ENCODE results near the gene UNCX. TPM values are rescaled to one million over a fixed set of nuclear protein-coding genes. Genes with fewer than 3 reads are reported as not detected.
A peak's percentile ranks its signal among the peaks of the same experiment; 100 is the strongest.

UNCX gene
- polyA plus RNA-seq, 3 donors = 9.3 to 14.9 (median 12.6) TPM

DNA sequence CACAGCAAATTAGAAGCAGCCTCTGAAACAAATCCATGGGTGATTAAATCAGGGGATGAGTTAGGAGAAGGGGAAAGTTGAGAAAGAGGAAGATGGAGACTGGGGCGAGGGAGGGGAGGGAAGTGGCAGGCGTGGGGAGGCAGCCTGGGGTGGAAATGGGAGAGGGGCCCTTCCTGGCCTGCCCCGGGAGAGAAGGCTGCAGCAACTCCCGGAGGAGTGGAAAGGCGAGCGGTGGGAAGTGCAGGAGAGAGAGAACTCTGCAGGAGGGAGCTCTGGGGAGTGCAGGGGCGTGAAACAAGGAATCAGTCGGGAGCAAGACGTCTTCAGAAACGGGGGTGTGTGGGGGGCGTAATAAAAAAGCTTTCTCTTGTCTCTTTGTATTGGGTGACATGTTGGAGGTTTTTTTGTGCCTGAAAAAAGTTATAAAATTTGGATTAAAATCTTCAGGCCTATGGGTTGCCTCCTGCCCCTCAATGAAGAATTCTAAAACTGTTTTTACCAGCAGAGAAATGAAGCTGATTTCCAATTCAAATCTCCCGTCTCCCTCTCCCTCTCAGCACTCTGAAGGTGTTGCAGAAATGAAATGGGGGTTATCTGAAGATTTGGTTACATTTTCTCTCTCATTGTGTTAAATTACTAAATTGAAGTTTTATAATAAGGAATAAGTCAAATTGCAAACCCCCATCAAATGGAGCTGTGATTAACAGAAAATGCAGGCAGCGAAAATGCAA is 4.7 kb upstream of the UNCX start:
- DNase-seq (ENCODE audit: extremely low read depth in 1 of 11, low read depth in 9 of 11, low spot score in 4 of 11) = peak in 1 of 11 donors; percentile 35

DNA sequence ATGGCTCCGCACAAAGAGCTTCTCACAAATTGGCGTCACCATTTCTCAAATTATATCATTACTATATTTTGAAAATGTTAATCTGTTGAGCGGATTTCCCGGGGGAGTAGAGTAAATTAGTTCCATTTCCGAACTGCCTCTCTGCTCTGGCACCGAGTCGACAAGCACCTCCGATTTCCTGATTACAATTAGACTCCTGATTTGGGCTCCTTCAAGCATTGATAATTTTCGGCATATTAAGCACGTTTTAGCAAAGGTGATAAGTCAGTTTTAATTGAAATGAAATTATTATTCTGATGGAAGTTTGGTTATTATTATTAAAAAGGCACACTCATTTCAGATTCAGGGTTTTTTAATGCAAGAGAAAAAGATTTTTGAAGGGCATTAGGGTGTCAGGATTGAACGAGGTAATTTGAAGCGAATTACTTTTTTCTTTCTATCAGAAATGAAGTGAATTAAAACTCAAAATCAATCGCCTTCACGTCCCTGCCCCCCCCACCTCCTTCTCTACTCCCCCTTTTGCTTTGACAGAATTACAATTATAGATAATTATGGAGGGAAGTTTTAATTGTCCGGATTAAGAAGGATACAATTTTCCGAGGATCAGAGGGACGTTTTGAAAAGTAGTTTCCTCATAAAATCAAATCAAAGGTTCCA is 4.0 kb upstream of the UNCX start:
- DNase-seq (ENCODE audit: extremely low read depth in 1 of 11, low read depth in 9 of 11, low spot score in 4 of 11) = peak in 1 of 11 donors; percentile 15

DNA sequence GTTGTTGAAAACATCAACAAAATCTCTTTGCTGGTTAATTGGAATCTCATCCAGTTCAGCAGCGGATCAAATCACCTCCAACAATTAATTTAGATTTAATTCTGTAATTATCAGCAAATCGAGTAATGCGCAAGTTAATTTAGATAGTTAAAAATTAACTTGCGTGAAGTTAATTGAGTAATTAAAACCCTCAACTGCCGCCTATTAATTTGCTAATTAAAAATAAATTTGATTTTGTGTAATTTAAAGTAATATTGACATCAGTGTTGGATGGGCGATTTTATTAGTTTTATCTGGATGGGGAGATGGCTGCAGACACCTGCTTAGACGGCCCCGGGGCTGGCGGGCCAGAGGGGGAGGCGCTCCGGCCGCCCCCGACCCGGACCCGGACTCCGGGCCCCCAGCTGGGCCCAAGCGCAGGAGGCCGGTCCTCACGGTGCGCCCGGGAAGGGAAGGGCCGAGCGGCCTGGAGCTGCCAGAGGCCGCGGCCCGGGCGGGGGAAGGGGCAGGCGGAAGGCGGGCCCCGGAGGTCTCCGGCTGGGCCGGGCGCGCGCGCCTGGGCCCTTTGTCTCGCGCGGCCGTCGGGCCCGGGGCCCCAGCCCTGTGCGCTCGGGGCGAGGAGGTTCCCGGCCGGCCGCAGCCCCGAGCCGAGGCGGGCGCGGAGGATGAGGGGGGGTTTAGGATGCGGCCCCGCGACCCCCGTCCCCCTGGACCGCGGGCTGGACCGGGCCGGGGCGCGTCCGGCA is 3.3 kb upstream of the UNCX start:
- no peak for DNase-seq (ENCODE audit: extremely low read depth in 1 of 11, low read depth in 9 of 11, low spot score in 4 of 11)

DNA sequence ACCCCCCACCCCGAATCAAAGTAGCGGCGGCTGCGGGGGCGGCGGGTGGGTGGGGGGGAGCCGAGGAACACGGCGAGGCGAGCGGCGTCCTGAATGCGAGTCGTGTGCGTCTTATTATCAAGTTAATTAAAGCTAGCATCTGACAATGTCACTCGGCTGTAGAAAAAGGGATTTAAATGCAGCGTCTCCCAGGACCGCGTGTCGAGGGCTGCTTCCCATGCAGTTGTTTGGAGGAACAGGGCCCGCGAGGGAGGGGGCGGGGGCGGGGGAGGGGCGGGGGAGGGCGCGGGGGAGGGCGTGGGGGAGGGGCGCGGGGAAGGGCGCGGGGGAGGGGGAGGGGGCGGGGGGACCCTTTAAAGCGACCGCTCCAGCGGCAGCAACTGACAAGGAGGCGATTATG is 2.7 kb upstream of the UNCX start:
- no peak for DNase-seq (ENCODE audit: extremely low read depth in 1 of 11, low read depth in 9 of 11, low spot score in 4 of 11)

DNA sequence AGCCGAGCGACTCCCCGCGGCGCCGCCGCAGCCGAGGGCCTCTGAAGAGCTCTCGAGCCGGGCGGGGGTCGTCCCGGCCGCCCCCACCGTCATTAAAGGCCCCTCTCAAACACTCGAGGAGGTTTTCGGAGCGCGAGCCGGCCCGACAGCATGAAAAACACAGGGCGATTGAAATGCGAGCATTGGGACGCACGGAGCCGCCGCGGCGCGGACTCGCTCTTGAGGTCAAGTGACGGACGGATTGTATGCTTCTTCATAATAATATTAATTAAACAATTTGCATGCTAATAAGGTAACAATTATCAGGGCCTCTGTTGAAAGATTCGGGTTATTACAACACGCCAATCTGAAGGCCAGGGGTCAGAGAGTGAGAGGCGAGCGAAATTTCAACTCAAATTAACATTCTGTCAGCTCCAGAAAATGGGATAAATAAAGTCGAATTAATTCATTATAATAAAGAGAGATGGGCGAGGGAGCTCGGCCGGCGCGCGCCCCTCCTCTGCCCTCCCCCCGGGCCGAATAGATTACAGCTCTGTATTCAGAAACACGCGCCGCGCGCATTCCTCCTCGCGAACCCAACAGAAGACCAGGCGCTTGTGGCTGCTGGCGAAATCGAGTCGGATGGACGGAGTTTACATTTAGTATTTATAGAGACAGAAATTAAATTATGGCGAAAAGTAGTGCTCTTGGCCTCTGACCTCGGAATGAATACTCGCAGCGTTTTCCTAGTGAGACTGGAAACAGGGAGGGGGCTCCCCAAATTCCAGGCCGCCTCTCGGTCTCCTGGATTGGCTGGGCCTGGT is 2.1 kb upstream of the UNCX start:
- DNase-seq (ENCODE audit: extremely low read depth in 1 of 11, low read depth in 9 of 11, low spot score in 4 of 11) = no peak

DNA sequence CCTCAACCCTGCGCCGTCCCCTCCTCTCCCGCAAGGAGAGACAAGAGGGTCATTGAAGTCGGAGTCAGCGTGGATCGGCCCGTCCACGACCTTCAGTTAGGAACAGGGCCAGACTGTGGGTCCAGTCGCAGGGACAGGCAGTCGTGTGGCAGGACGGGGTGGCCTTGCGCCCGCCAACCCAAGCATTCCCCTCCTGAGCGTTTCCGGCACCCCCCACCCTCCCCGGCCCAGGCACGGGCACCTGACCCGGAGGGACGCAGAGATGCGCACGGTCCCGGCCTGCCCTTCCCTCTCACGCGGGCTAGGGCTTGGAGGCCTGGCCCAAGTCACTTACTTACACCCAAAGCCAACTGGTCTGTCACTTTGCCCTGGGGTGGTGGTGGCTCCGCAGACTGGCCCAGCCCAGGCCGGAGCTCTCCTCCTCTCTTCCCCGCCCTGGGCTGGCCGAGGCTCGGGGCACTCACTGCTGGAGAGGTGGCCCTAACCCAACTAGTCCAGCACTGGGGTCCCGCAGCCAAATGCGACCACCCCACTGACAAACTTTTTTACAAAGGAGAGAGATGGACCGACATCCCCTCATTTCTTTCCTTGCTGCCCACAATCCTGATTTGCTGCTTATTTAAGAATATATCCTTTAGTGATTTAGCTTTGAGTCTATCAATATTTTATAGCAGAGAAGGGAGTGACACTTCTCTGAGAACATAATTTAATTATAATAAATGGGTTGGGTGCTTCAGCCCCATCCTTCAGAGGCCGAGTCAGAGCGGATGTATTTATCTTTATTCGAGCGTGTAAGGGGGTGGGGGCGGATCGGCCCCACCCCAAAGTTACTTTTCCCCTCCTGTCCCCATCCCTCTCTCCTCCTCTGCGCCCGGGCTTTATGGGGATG is 1.2 kb upstream of the UNCX start:
- no peak for DNase-seq (ENCODE audit: extremely low read depth in 1 of 11, low read depth in 9 of 11, low spot score in 4 of 11)

DNA sequence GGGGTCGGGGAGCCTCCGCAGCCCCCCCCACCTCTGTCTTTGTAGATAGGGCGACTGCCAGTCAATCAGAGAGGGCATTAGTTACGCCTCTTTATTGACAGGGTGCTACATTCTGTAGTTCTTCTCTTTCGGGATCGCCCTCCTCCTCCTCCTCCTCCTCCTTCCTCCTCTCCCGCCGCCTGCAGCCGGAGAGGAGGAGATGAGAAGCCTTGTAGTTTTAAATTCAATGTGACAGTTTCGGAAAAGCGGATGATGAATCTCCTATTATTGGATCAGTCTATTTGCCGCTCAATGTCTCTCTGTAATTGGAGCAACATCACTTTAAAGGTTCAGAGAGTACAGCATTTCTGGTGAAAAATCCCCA is 587 bp upstream of the UNCX start:
- DNase-seq (ENCODE audit: extremely low read depth in 1 of 11, low read depth in 9 of 11, low spot score in 4 of 11) = no peak

DNA sequence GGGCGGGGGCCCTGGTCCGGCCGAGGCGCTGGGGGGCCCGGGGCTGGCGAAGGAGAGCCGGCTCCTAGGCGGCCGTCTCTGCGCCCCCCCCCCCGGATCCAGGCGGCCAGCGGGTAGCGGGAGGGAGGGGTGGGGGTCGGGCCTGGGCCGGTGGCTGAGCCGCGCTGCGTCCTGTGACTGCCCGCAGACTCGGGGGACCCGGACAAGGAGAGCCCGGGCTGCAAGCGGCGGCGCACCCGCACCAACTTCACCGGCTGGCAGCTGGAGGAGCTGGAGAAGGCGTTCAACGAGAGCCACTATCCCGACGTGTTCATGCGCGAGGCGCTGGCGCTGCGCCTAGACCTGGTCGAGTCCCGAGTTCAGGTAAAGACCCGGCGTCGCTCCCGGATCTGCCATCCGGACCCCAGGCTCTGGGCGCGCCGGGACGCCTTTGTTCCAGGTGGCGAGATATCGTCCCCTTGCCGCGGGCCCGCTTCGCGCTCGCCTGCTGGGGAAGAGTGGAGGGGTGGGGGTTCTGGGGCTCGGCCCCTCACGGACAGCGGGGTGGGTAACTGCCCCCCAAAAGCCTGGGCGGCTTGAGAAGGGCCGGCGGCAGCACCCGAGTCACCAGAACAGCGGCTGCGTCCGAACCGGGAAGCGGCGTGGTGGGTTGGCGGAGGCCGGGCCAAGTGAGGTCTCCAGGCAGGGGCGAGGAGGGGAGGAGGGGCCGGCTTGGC is 819 bp downstream of the UNCX start:
- DNase-seq (ENCODE audit: extremely low read depth in 1 of 11, low read depth in 9 of 11, low spot score in 4 of 11) = no peak

DNA sequence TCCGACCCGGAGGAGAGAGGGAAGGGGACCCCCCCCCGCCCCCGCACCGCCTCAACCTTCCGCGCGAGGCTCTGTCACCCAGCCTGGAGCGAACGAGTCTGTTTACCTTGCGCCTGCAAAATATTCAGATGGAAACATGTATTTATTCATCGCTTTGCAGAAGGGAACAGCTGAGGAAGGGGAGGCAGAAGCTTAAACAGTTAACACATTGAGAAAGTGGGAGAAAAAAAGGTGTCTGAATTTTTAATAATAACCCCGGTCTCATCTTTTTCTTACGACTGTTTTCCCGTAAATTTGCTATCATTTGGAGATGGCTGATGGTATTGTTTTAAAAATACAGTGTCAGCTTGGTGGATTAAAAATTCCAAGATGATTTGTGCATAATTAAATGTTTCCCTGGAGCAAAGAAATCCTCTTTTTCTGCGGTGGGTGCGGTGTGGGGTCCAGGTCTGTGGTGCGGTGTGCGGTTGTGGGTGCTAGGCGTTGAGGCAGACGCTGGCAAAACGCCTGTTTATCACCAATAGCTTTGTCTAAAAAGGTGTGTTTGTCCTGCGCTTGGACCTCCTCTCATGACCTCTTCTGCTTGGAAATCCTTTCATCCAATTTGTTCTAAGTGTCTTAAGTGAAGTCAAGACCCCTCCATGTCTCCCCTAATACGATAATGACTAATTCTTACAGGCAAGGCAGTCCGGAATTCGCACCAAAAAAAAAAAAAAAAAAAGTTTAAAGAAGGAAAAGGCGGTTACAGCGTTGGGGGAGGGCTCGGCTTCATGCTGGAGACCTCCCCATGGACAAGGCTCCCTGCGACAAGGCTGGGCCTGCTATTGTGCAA is 1.6 kb downstream of the UNCX start:
- no peak for DNase-seq (ENCODE audit: extremely low read depth in 1 of 11, low read depth in 9 of 11, low spot score in 4 of 11)

DNA sequence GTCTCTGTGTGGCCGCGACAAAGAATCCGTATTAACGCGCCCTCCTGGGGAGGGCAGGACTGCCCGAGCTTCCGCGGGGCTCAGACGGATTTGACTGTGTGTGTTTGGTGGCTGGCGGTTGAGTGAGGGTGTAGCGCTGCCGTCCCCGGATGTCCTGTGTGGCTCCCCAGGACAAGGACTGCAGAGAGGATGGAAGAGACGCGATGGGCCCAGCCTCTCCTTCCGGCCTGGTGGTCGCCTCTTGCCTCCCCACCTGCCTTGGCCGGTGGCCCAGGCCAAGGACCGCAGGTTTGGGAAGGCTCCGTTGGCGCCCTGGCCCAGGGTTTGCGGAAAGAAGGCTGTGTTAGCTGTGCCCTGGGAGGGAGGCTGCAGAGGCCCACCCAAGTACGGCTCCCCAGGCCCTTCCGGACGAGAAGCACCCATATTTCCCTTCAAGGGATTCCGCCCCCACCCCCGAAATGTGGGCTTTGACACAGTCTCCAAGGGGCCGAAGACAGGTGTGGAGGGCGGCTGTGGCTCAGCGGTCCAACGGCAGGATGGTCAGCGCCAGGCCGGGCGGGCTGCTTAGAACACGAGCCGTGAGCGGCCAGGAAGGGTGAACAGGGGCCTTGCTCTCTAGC is 2.3 kb downstream of the UNCX start:
- no peak for DNase-seq (ENCODE audit: extremely low read depth in 1 of 11, low read depth in 9 of 11, low spot score in 4 of 11)

DNA sequence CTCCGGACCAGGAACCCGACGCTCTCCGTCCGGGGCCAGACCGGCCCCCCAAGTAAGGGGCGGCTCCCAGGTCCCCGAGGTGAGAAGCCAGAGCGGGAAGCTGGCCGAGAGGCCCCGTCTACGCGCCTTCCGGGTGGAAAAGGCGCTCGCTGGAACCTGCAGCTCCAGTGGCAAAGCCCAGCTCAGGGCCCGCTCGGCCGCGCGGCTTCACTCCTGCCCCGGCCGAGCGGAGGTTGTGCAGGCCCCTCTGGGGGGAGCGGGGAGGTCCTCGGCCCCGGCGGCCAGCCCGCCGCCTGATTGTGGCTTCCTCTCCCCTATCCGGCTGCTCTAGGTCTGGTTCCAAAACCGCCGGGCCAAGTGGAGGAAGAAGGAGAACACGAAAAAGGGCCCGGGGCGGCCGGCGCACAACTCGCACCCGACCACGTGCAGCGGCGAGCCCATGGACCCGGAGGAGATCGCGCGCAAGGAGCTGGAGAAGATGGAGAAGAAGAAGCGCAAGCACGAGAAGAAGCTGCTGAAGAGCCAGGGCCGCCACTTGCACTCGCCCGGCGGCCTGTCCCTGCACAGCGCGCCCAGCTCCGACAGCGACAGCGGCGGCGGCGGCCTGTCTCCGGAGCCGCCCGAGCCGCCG is 2.9 kb downstream of the UNCX start:
- no peak for DNase-seq (ENCODE audit: extremely low read depth in 1 of 11, low read depth in 9 of 11, low spot score in 4 of 11)

DNA sequence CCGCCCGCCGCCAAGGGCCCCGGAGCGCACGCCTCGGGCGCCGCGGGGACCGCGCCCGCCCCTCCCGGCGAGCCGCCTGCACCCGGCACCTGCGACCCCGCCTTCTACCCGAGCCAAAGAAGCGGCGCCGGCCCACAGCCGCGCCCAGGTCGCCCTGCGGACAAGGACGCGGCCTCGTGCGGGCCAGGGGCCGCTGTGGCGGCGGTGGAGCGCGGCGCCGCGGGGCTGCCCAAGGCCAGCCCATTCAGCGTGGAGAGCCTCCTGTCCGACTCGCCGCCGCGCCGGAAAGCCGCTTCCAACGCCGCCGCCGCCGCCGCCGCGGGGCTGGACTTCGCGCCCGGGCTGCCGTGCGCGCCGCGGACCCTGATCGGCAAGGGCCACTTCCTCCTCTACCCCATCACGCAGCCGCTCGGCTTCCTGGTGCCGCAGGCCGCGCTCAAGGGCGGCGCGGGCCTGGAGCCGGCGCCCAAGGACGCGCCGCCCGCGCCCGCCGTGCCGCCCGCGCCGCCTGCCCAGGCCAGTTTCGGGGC is 3.5 kb downstream of the UNCX start:
- no peak for DNase-seq (ENCODE audit: extremely low read depth in 1 of 11, low read depth in 9 of 11, low spot score in 4 of 11)

DNA sequence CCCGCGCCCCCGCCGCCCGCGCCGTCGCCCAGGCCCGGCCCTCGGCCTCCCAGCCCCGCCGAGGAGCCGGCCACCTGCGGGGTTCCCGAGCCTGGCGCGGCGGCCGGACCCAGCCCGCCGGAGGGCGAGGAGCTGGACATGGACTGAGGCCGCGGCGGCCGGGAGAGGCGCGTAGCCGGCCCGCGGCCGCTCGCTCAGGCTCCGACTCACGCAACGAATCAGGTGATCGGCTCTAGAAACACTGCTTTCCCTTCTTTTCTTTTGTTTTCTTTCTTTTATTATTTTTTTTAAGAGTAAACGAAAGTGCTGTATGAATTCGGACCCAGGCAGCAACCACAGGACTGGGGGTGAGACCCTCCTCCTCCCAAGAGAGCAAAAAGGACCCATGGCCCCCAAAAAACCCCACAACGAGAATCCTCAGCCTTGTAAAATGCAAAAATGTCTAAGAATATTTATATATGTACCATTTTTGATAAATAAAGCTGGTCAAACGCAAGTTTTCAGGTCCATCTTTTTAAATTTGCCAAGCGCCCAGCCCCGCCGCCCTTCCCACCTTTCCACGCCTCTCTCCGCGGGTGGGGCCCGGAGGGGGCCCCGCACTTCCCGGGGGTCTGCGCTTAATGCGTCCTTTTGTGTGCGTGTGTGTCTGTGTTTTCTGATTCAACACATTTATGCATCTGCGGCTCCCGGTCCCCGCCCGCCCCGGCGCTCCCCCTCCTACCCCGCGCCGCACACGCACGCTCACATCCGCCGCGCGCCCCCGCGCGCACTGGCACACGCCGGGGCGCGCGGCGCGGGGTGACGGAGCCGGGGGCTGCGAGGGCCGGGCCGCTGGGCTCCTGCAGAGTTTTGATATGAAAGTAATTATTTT is 4.4 kb downstream of the UNCX start:
- no peak for DNase-seq (ENCODE audit: extremely low read depth in 1 of 11, low read depth in 9 of 11, low spot score in 4 of 11)

DNA sequence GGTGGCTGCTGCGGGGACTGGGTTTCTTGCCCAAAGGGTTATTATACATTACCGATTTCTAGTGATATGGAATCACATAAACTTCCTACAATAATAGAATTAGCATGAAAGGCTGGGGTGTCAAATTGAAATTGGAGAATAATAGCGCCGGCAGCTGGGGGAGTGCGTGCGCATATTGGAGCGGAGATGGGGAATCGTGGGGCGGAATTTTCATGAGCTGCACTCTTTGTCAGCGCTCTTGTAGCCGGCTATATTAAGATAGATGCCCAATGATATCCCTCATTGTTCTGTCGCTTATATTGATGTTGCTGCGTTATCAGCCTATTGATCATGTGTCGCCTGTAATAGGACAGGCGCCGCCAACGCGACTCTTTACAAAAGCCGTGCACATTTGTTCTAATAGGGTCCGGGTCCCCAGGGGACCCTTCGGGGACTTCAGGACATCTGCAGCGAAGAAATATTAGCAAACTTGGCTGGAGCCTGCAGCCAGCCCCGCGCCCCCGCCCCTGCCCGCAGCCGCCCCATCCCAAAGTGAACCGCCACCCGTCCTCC is 5.1 kb downstream of the UNCX start:
- no peak for DNase-seq (ENCODE audit: extremely low read depth in 1 of 11, low read depth in 9 of 11, low spot score in 4 of 11)

DNA sequence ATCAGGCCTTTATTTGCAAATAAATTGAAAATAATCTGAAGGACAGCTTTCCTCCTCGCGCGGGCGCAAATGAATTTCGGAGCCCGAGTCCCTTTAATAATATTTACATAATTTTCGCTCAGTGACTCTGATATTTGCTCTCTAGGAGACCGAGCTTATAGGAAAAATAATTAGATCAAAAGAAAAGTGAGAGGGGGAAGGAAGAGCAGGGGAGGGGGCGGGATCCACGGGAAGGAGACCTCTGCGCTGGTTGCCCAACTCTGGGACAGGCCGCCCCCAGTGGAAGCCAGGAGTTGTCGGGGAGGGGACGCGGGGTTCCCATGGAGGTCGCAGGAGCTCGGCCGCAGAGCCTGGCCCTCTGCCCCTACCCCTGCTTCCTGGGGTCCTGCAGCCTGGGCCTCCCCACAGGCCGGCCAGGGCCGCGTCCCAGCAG is 5.8 kb downstream of the UNCX start:
- DNase-seq (ENCODE audit: extremely low read depth in 1 of 11, low read depth in 9 of 11, low spot score in 4 of 11) = no peak
